Occipital lobe (tissue), 2 donors: ENCODE data around the gene PKN1. TPM values are rescaled to one million over a fixed set of nuclear protein-coding genes. Genes with fewer than 3 reads are reported as not detected.
"Not testable (repeated sequence)": the region's sequence is repeated elsewhere in the genome, so short reads cannot be mapped to it uniquely, and the experiment has no call there.

ENCODE experiments used
- DNase-seq: peaks from one replicate; lab custom pipeline; 2025; lab: John Stamatoyannopoulos, UW
- total RNA-seq: library from RNA; depleted of rRNA; stranded (reverse); fragments of >200 nt; gene quantifications from one replicate; pipeline ENCODE4 v1.2.3, GENCODE V29; 2014

The PKN1 gene
- total RNA-seq: 86.3 TPM

- DNase-seq: no peak
Observed at GRCh38 chr19:14432791-14433553, at the start of gene PKN1. TSS of gene PKN1 (plus strand) at chr19:14433306. CDS start at chr19:14433522, 216 bp downstream.

GRCh38 chr19:14383661-14384555, 49.2 kb upstream of the PKN1 start:
- DNase-seq: no peak

GRCh38 chr19:14385492-14385891, 47.6 kb upstream of the PKN1 start:
- DNase-seq: no peak

GRCh38 chr19:14390548-14390947, 42.6 kb upstream of the PKN1 start:
- no peak for DNase-seq

GRCh38 chr19:14391156-14391821, 41.8 kb upstream of the PKN1 start:
- no peak for DNase-seq

GRCh38 chr19:14393329-14393728, 39.8 kb upstream of the PKN1 start:
- DNase-seq: no peak

GRCh38 chr19:14394167-14394566, 38.9 kb upstream of the PKN1 start:
- no peak for DNase-seq

- DNase-seq: no peak
Observed at GRCh38 chr19:14395262-14395661, 37.8 kb upstream of the PKN1 start.

- DNase-seq: no peak
Observed at GRCh38 chr19:14395710-14396336, 37.3 kb upstream of the PKN1 start.

GRCh38 chr19:14396730-14397129, 36.4 kb upstream of the PKN1 start:
- not testable (repeated sequence) for DNase-seq

- not testable (repeated sequence) for DNase-seq
Observed at GRCh38 chr19:14397168-14397567, 35.9 kb upstream of the PKN1 start.

GRCh38 chr19:14400951-14401431, 32.1 kb upstream of the PKN1 start:
- no peak for DNase-seq

GRCh38 chr19:14401468-14402195, 31.5 kb upstream of the PKN1 start:
- no peak for DNase-seq

GRCh38 chr19:14402332-14403144, 30.6 kb upstream of the PKN1 start:
- no peak for DNase-seq

GRCh38 chr19:14403145-14403930, 29.8 kb upstream of the PKN1 start:
- not testable (repeated sequence) for DNase-seq

- DNase-seq: no peak
Observed at GRCh38 chr19:14404312-14404711, 28.8 kb upstream of the PKN1 start.

- no peak for DNase-seq
Observed at GRCh38 chr19:14405380-14405757, 27.7 kb upstream of the PKN1 start.

- DNase-seq: peak; percentile 86
Observed at GRCh38 chr19:14405758-14406644, 27.1 kb upstream of the PKN1 start.
